GM18907 (cell line): Measurements from ENCODE around the gene SLC40A1.
"Not testable (repeated sequence)": the region's sequence is repeated elsewhere in the genome, so short reads cannot be mapped to it uniquely, and the experiment has no call there.

Source experiments
- ATAC-seq: cut with Tn5 transposase; IDR thresholded peaks from one replicate; pipeline ENCODE4 v1.9.1; 2021; ENCODE audit warnings: mild to moderate bottlenecking, moderate library complexity; ENCODE audit not compliant: unreplicated experiment

Gene SLC40A1

GRCh38 chr2:189580658-189581353, at the start of gene SLC40A1:
Gene SLC40A1 (minus strand): TSS chr2:189580786. CDS start chr2:189580460, 326 bp downstream.
- ATAC-seq: peak; percentile 76

GRCh38 chr2:189629531-189630453, 49.2 kb upstream of the SLC40A1 start:
- ATAC-seq: no peak

GRCh38 chr2:189628817-189629530, 48.4 kb upstream of the SLC40A1 start:
- no peak for ATAC-seq

GRCh38 chr2:189627789-189628188, 47.2 kb upstream of the SLC40A1 start:
- ATAC-seq: no peak

- ATAC-seq: no peak
Measured at GRCh38 chr2:189625636-189626035, 45.0 kb upstream of the SLC40A1 start.

- ATAC-seq: no peak
Measured at GRCh38 chr2:189624648-189625355, 44.2 kb upstream of the SLC40A1 start.

GRCh38 chr2:189623049-189623448, 42.5 kb upstream of the SLC40A1 start:
- no peak for ATAC-seq

GRCh38 chr2:189621781-189622180, 41.2 kb upstream of the SLC40A1 start:
- no peak for ATAC-seq

- no peak for ATAC-seq
Measured at GRCh38 chr2:189618197-189618596, 37.6 kb upstream of the SLC40A1 start.

GRCh38 chr2:189614585-189614984, 34.0 kb upstream of the SLC40A1 start:
- no peak for ATAC-seq

GRCh38 chr2:189613650-189614420, 33.2 kb upstream of the SLC40A1 start:
- ATAC-seq: no peak

GRCh38 chr2:189613077-189613636, 32.6 kb upstream of the SLC40A1 start:
- ATAC-seq: no peak

GRCh38 chr2:189610700-189611099, 30.1 kb upstream of the SLC40A1 start:
- no peak for ATAC-seq

- ATAC-seq: no peak
Measured at GRCh38 chr2:189609853-189610252, 29.3 kb upstream of the SLC40A1 start.

- no peak for ATAC-seq
Measured at GRCh38 chr2:189609423-189609816, 28.8 kb upstream of the SLC40A1 start.

- ATAC-seq: no peak
Measured at GRCh38 chr2:189608795-189609422, 28.3 kb upstream of the SLC40A1 start.

GRCh38 chr2:189608170-189608569, 27.6 kb upstream of the SLC40A1 start:
- ATAC-seq: no peak

- ATAC-seq: no peak
Measured at GRCh38 chr2:189602233-189602632, 21.6 kb upstream of the SLC40A1 start.

- not testable (repeated sequence) for ATAC-seq
Measured at GRCh38 chr2:189601652-189602051, 21.1 kb upstream of the SLC40A1 start.
